ENCODE results near the gene PDF.

The PDF gene

GRCh38 chr16:69340095-69340644 is 9.8 kb upstream of the PDF start:
- in situ Hi-C loops (cut with MboI; ENCODE audit: low sequenced_read_pairs), result no loop called here

GRCh38 chr16:69339289-69340094 is 9.1 kb upstream of the PDF start, which contains the start of the genes COG8 and NIP7:
COG8 (minus strand) TSS chr16:69339564; CDS start chr16:69339552, 12 bp downstream.
NIP7 (plus strand) TSS chr16:69339772; CDS start chr16:69339830, 58 bp downstream.
- in situ Hi-C loops (cut with MboI; ENCODE audit: low sequenced_read_pairs), result no loop called here

GRCh38 chr16:69338557-69339288 is 8.3 kb upstream of the PDF start:
- in situ Hi-C loops (cut with MboI; ENCODE audit: low sequenced_read_pairs), result no loop called here

- in situ Hi-C loops (cut with MboI; ENCODE audit: low sequenced_read_pairs), result no loop called here
Observed at GRCh38 chr16:69334696-69335095, 4.3 kb upstream of the PDF start.

GRCh38 chr16:69329369-69330285 is 761 bp downstream of the PDF start:
- in situ Hi-C loops (cut with MboI; ENCODE audit: low sequenced_read_pairs), result no loop called here

GRCh38 chr16:69328854-69329316 is 1.5 kb downstream of the PDF start:
- in situ Hi-C loops (cut with MboI; ENCODE audit: low sequenced_read_pairs), result no loop called here

- in situ Hi-C loops (cut with MboI; ENCODE audit: low sequenced_read_pairs), result no loop called here
Observed at GRCh38 chr16:69327585-69328310, 2.6 kb downstream of the PDF start.

- in situ Hi-C loops (cut with MboI; ENCODE audit: low sequenced_read_pairs), result no loop called here
Observed at GRCh38 chr16:69326172-69326873, 4.1 kb downstream of the PDF start.

- in situ Hi-C loops (cut with MboI; ENCODE audit: low sequenced_read_pairs), result no loop called here
Observed at GRCh38 chr16:69325784-69326171, 4.6 kb downstream of the PDF start.

- in situ Hi-C loops (cut with MboI; ENCODE audit: low sequenced_read_pairs), result no loop called here
Observed at GRCh38 chr16:69324585-69325253, 5.7 kb downstream of the PDF start.

GRCh38 chr16:69324013-69324531 is 6.3 kb downstream of the PDF start:
- in situ Hi-C loops (cut with MboI; ENCODE audit: low sequenced_read_pairs), result no loop called here

- in situ Hi-C loops (cut with MboI; ENCODE audit: low sequenced_read_pairs), result no loop called here
Observed at GRCh38 chr16:69323415-69323814, 7.0 kb downstream of the PDF start.

GRCh38 chr16:69322343-69322742 is 8.0 kb downstream of the PDF start:
- in situ Hi-C loops (cut with MboI; ENCODE audit: low sequenced_read_pairs), result no loop called here

- in situ Hi-C loops (cut with MboI; ENCODE audit: low sequenced_read_pairs), result no loop called here
Observed at GRCh38 chr16:69321080-69321479, 9.3 kb downstream of the PDF start.

- in situ Hi-C loops (cut with MboI; ENCODE audit: low sequenced_read_pairs), result no loop called here
Observed at GRCh38 chr16:69320740-69321073, 9.7 kb downstream of the PDF start.

- in situ Hi-C loops (cut with MboI; ENCODE audit: low sequenced_read_pairs), result no loop called here
Observed at GRCh38 chr16:69319826-69320739, 10.3 kb downstream of the PDF start.

GRCh38 chr16:69319381-69319780 is 11.0 kb downstream of the PDF start:
- in situ Hi-C loops (cut with MboI; ENCODE audit: low sequenced_read_pairs), result no loop called here

GRCh38 chr16:69318911-69319289 is 11.5 kb downstream of the PDF start:
- in situ Hi-C loops (cut with MboI; ENCODE audit: low sequenced_read_pairs), result no loop called here
